Calu3 (cell line): ENCODE data around the gene GGT7. TPM values are rescaled to one million over a fixed set of nuclear protein-coding genes. Genes with fewer than 3 reads are reported as not detected.

ENCODE experiments used
- BruUV-seq: library from RNA; stranded (reverse); fragments of 400-500 nt; replicated peaks from 2 replicates; lab custom pipeline; 2021; lab: Mats Ljungman, UMichigan
- CTCF ChIA-PET: fragments of 300-600 bp; sonication (Branson Sonifier 250); formaldehyde crosslinking; loops from one replicate; lab custom pipeline; 2022; ENCODE audit warnings: antibody characterized with exemption; lab: Charles Lee
- DNase-seq: peaks from one replicate; pipeline ENCODE4 v3.0.0; 2022
- H3K27ac Mint-ChIP-seq: one replicate; pipeline ENCODE4 v1.8.0; 2022; ENCODE audit warnings: mixed read lengths; ENCODE audit not compliant: unreplicated experiment
- H3K27me3 Mint-ChIP-seq: one replicate; pipeline ENCODE4 v1.8.0; 2022; ENCODE audit warnings: mixed read lengths; ENCODE audit not compliant: unreplicated experiment
- H3K36me3 Mint-ChIP-seq: one replicate; pipeline ENCODE4 v1.8.0; 2022; ENCODE audit warnings: mild to moderate bottlenecking, moderate library complexity, mixed read lengths; ENCODE audit not compliant: insufficient read depth, unreplicated experiment
- H3K4me1 Mint-ChIP-seq: one replicate; pipeline ENCODE4 v1.8.0; 2022; ENCODE audit warnings: mild to moderate bottlenecking, low read depth, mixed read lengths; ENCODE audit not compliant: unreplicated experiment
- H3K4me3 Mint-ChIP-seq: one replicate; pipeline ENCODE4 v1.8.0; 2022; ENCODE audit warnings: mild to moderate bottlenecking, low read depth, moderate library complexity, mixed read lengths; ENCODE audit not compliant: unreplicated experiment
- H3K9me3 Mint-ChIP-seq: one replicate; pipeline ENCODE4 v1.8.0; 2022; ENCODE audit warnings: low read depth, mixed read lengths; ENCODE audit not compliant: unreplicated experiment
- intact Hi-C: fragments of 100-400 bp; cut with micrococcal nuclease; formaldehyde crosslinking; loops from one replicate; pipeline ENCODE4 v1.10.0; 2022; ENCODE audit not compliant: unreplicated experiment
- total RNA-seq: library from RNA; stranded (reverse); gene quantifications from 2 replicates; pipeline ENCODE4 v1.2.3, GENCODE V29; 2022
- TF ChIP-seq, protein P1 (sequence below): fragments of 200-600 bp; IDR thresholded peaks from one replicate; pipeline ENCODE4 v1.8.0; 2022; ENCODE audit warnings: antibody characterized with exemption; ENCODE audit not compliant: unreplicated experiment

Gene GGT7
- total RNA-seq, 1 experiment from 2014 or later, result 16.2 TPM

DNA sequence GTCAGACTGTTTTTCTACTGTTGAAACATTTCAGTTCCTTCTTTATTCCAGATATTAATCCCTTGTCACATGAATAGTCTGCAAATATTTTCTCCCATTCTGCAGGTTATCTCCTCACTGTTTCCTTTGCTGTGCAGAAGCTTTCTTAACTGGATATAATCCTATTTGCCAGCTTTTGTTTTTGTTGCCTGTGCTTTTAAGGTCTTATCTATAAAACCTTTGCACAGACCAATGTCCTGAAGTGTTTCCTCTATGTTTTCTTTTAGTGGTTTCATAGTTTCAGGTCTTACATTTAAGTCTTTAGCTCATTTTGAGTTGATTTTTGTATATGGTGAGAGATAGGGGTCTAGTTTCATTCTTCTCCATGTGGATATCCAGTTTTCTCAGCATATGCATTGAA lies 66.4 kb downstream of the GGT7 start:
- DNase-seq, result no peak
- TF ChIP-seq, protein P1, sequence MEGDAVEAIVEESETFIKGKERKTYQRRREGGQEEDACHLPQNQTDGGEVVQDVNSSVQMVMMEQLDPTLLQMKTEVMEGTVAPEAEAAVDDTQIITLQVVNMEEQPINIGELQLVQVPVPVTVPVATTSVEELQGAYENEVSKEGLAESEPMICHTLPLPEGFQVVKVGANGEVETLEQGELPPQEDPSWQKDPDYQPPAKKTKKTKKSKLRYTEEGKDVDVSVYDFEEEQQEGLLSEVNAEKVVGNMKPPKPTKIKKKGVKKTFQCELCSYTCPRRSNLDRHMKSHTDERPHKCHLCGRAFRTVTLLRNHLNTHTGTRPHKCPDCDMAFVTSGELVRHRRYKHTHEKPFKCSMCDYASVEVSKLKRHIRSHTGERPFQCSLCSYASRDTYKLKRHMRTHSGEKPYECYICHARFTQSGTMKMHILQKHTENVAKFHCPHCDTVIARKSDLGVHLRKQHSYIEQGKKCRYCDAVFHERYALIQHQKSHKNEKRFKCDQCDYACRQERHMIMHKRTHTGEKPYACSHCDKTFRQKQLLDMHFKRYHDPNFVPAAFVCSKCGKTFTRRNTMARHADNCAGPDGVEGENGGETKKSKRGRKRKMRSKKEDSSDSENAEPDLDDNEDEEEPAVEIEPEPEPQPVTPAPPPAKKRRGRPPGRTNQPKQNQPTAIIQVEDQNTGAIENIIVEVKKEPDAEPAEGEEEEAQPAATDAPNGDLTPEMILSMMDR, result no peak
- H3K4me1 Mint-ChIP-seq, result no peaks in the 10 kb centered on the region
- no TSS peak for BruUV-seq
- H3K27me3 Mint-ChIP-seq, result no peaks in the 10 kb centered on the region
- CTCF ChIA-PET, result interaction anchor here (0.6 kb wide), 1 partner anchor 96 kb away, joined by 4 read pairs; no protein-coding TSS in a partner anchor
- no peaks in the 10 kb centered on the region for H3K36me3 Mint-ChIP-seq
- H3K27ac Mint-ChIP-seq, result no peak overlapping the region
- H3K4me3 Mint-ChIP-seq, result no peak overlapping the region
- intact Hi-C loops, result no loop called here
- no peaks in the 10 kb centered on the region for H3K9me3 Mint-ChIP-seq

- CTCF ChIA-PET, result interaction anchor here (1.5 kb wide), 1 partner anchor 29 kb away, joined by 4 read pairs; no protein-coding TSS in a partner anchor
- Mint-ChIP-seq H3K4me1 (no peaks in the 10 kb centered on the region), H3K27ac (no peak overlapping the region), H3K4me3 (no peak overlapping the region), H3K9me3 (no peaks in the 10 kb centered on the region), H3K36me3 (no peaks in the 10 kb centered on the region), H3K27me3 (no peaks in the 10 kb centered on the region)
- TF ChIP-seq, protein P1, result no peak
- intact Hi-C loops, result no loop called here
- no TSS peak for BruUV-seq
- DNase-seq, result no peak
These were observed 73.8 kb downstream of the GGT7 start for GRCh38 chr20:34798871-34799270.

DNA sequence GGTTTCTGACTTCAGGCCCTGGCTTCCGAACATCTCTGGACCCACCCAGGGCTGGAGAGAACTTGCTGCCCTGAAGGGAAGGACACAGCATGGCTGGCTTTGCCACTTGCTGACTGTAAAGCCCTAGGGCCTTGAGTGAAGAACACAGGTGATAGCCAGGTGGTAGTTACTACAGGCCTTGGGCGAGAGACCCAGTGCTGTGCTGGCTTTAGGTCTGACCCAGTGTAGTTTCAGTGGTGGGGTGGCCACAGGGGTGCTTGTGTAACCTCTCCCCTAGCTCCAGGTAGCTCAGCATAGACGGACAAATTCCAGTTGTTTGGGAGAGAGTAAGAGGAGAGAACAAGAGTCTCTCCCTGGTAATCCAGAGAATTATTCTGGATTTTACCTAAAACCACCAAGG lies 74.3 kb downstream of the GGT7 start:
- intact Hi-C loops, result no loop called here
- Mint-ChIP-seq H3K4me1 (no peaks in the 10 kb centered on the region), H3K9me3 (no peaks in the 10 kb centered on the region), H3K4me3 (no peak overlapping the region), H3K36me3 (no peaks in the 10 kb centered on the region), H3K27me3 (no peaks in the 10 kb centered on the region), H3K27ac (no peak overlapping the region)
- TF ChIP-seq, protein P1, result no peak
- no peak for DNase-seq
- BruUV-seq, result no TSS peak
- CTCF ChIA-PET, result interaction anchor here (1.5 kb wide), 1 partner anchor 28 kb away, joined by 4 read pairs; no protein-coding TSS in a partner anchor

DNA sequence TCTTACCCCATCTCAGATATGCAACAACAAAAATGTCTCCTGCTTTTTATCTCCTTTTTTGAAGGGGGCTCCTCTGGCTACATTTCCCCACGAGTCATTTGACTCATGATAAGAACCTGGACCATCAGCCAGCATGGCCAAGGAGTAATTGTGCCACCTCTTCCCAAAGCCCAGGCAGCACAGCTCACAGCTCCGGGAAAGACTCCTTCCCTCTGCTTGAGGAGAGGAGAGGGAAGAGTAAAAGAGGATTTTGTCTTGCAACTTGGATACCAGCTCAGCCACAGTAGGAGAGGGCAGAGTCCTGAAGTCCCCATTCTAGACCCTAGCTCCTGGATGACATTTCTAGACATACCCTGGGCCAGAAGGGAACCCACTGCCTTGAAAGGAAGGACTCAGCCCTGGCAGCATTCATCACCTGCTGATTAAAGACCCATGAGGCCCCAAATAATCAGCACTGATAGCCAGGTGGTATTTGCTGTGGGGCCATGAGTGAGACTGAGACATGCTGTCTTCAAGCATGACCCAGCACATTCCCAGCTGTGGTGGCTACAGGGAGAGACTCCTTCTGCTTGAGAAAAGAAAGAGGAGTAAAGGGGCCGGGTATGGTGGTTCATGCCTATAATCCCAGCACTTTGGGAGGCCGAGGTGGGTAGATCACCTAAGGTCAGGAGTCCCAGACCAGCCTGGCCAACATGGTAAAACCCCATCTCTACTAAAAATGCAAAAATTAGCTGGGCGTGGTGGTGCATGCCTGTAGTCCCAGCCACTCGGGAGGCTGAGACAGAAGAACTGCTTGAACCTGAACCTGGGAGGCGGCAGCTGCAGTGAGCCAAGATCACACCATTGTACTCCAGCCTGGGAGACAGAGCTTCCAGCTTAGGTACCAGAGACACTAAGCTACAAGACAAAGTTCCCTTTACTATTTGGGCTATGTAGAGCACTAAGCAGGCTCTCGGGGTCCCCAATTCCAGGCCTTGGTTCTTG lies 75.4 kb downstream of the GGT7 start:
- BruUV-seq, result no TSS peak
- CTCF ChIA-PET, result interaction anchor here (0.7 to 1.4 kb wide), 2 partner anchors 27 to 195 kb away, joined by 3 read pairs; no protein-coding TSS in a partner anchor

More for the DNA sequence above, 75.4 kb downstream of the GGT7 start:
- intact Hi-C loops, result no loop called here
- no peak for DNase-seq
- no peaks in the 10 kb centered on the region for H3K4me1 Mint-ChIP-seq
- no peaks in the 10 kb centered on the region for H3K27me3 Mint-ChIP-seq
- TF ChIP-seq, protein P1, result no peak
- no peak overlapping the region for H3K27ac Mint-ChIP-seq
- H3K9me3 Mint-ChIP-seq, result no peaks in the 10 kb centered on the region
- no peaks in the 10 kb centered on the region for H3K36me3 Mint-ChIP-seq
- no peak overlapping the region for H3K4me3 Mint-ChIP-seq

Other genes starting within 250 kb of the GGT7 start
- gene PIGU, start 195.8 kb downstream of the GGT7 start, total RNA-seq, result 42.8 and 44.6 TPM in 2 replicates
- 5.0 and 5.2 TPM in 2 replicates for gene TP53INP2, start 168.5 kb downstream of the GGT7 start, total RNA-seq
- gene NCOA6, start 47.2 kb downstream of the GGT7 start, total RNA-seq, result 42.8 and 44.7 TPM in 2 replicates
- 34.9 and 35.3 TPM in 2 replicates for gene ACSS2, start 3.8 kb upstream of the GGT7 start, total RNA-seq
- gene GSS, start 83.0 kb upstream of the GGT7 start, total RNA-seq, result 110 and 116 TPM in 2 replicates
- gene MYH7B, start 83.0 kb upstream of the GGT7 start, total RNA-seq, result 0.52 and 0.73 TPM in 2 replicates
- gene TRPC4AP, start 220.0 kb upstream of the GGT7 start, total RNA-seq, result 79.0 and 85.3 TPM in 2 replicates